ENCODE results near the gene XIRP2.

- TF ChIP-seq CTCF (IDR thresholded peaks at IDR 0.05) (no peak), POLR2A (IDR thresholded peaks at IDR 0.05) (no peak)
Measured at GRCh38 chr2:167186465-167186864, 298.2 kb downstream of the XIRP2 start.
